ENCODE measurements around the gene CRYAA. TPM values are rescaled to one million over a fixed set of nuclear protein-coding genes. Genes with fewer than 3 reads are reported as not detected.

Gene CRYAA
- total and polyA plus RNA-seq, 2 donors (not counting 3 experiments of a cell fraction or from before 2014, with no cell fraction given) = not detected

DNA sequence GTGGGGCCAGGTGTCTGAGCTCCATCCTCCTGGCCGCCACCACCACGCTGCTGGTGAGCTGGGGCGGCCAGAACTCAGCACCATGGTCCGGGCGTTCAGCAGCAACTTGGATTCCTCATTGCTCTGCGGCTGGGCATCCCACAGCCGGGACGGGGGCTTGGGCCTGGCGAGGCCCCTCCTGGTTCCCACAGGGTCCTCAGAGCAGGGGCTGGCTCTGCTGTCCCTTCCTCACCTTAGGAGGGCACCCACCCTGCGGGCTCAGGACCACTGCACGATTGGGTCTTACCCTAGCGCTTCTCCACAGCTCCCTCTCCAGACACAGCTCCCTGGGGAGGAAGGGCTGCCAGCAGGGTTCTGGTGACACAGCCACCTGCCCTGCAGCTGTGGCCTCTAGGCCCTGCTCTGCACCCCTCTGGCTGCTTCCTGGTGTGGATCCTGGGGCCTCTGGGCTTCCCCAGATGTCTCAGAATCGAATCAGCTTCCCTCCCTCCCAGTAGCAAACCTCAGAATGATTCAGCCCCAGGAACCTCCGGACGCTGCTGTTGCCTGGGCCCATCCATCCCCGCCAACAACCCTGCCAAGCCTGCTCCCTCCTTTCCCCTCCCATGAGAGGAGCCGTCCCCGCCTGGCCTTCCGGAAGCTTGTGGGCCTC lies 25.0 kb downstream of the CRYAA start:
- FAIRE-seq = no peak
- POLR2A ChIA-PET = no interaction called here
- no peak overlapping the region for H2AFZ ChIP-seq (ENCODE audit: low read depth, low read length)

More for the DNA sequence above, 25.0 kb downstream of the CRYAA start:
- H3K9ac ChIP-seq (replicated peaks; ENCODE audit: extremely low read depth, insufficient read depth, low read length) = no peak overlapping the region
- BruUV-seq (replicated peaks) = no TSS peak
- intact Hi-C loops (cut with micrococcal nuclease) (no loop called here), dilution Hi-C loops (cut with MboI; ENCODE audit: extremely low pct_ligation_motif_present, low sequenced_read_pairs) (no loop called here)
- H3K27me3 ChIP-seq (ENCODE audit: control insufficient read depth in 2 of 2, insufficient read depth in 2 of 2, low read length in 2 of 2) = peaks cover 13 to 26% of the 10 kb centered on the region in 2 experiments
- H3K36me3 ChIP-seq (ENCODE audit: control insufficient read depth in 2 of 2, extremely low read depth in 1 of 2, insufficient read depth in 2 of 2, low read length in 2 of 2) = no peaks in the 10 kb centered on the region
- H3K27ac ChIP-seq (ENCODE audit: insufficient read depth, low read depth, low read length) = no peak overlapping the region
- H3K4me3 ChIP-seq (replicated peaks in 1 of 3; ENCODE audit: insufficient read depth in 1 of 3, low read depth in 1 of 3, low read length in 3 of 3) = no peak overlapping the region
- H3K79me2 ChIP-seq (ENCODE audit: control insufficient read depth, insufficient read depth, low read length) = no peaks in the 10 kb centered on the region
- H4K20me1 ChIP-seq (replicated peaks; ENCODE audit: control insufficient read depth, extremely low read depth, insufficient read depth, low read length) = no peaks in the 10 kb centered on the region
- H3K4me2 ChIP-seq (ENCODE audit: insufficient read depth, low read length) = no peak overlapping the region
- H3K4me1 ChIP-seq (ENCODE audit: control insufficient read depth, extremely low read depth, insufficient read depth, low read length) = no peaks in the 10 kb centered on the region
- no peak for DNase-seq (ENCODE audit: low read depth, low spot score)
- TF ChIP-seq, protein P1, sequence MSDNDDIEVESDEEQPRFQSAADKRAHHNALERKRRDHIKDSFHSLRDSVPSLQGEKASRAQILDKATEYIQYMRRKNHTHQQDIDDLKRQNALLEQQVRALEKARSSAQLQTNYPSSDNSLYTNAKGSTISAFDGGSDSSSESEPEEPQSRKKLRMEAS (IDR thresholded peaks at IDR 0.05; ENCODE audit: insufficient read depth, insufficient read length) = no peak
- no peak for TF ChIP-seq POLR2AphosphoS5 (IDR thresholded peaks at IDR 0.05; ENCODE audit: insufficient read depth, low read depth, low read length)
- TF ChIP-seq EZH2 (IDR thresholded peaks at IDR 0.05; ENCODE audit: borderline replicate concordance, low read depth, low read length, severe bottlenecking) = no peak
- TF ChIP-seq FOS (IDR thresholded peaks at IDR 0.05; ENCODE audit: borderline replicate concordance, insufficient read depth, low read length) = no peak
- TF ChIP-seq POLR2A (IDR thresholded peaks at IDR 0.05; ENCODE audit: low read depth, low read length) = no peak
- no peak for TF ChIP-seq MYC (IDR thresholded peaks at IDR 0.05; ENCODE audit: low read depth, low read length)
- TF ChIP-seq, protein P2, sequence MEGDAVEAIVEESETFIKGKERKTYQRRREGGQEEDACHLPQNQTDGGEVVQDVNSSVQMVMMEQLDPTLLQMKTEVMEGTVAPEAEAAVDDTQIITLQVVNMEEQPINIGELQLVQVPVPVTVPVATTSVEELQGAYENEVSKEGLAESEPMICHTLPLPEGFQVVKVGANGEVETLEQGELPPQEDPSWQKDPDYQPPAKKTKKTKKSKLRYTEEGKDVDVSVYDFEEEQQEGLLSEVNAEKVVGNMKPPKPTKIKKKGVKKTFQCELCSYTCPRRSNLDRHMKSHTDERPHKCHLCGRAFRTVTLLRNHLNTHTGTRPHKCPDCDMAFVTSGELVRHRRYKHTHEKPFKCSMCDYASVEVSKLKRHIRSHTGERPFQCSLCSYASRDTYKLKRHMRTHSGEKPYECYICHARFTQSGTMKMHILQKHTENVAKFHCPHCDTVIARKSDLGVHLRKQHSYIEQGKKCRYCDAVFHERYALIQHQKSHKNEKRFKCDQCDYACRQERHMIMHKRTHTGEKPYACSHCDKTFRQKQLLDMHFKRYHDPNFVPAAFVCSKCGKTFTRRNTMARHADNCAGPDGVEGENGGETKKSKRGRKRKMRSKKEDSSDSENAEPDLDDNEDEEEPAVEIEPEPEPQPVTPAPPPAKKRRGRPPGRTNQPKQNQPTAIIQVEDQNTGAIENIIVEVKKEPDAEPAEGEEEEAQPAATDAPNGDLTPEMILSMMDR (IDR thresholded peaks at IDR 0.05; ENCODE audit: extremely low read depth in 1 of 2, insufficient read depth in 1 of 2, low read depth in 1 of 2, low read length in 2 of 2) = no peak
- no peak for TF ChIP-seq GATA2 (IDR thresholded peaks at IDR 0.05; ENCODE audit: insufficient read depth, insufficient read length, low read depth, low read length)
- no peak for TF ChIP-seq JUN (IDR thresholded peaks at IDR 0.05; ENCODE audit: borderline replicate concordance, insufficient read depth, insufficient read length, low read depth)
- CTCF ChIA-PET = no interaction called here
- no peaks in the 10 kb centered on the region for H3K9me3 ChIP-seq (replicated peaks; ENCODE audit: control insufficient read depth, insufficient read depth, low read length)
- H3K9me1 ChIP-seq (replicated peaks; ENCODE audit: control insufficient read depth, extremely low read depth, insufficient read depth, low read length) = no peaks in the 10 kb centered on the region

Data from endothelial cell of umbilical vein (primary cell).